GM12878 (cell line): Measurements from ENCODE around the gene WFIKKN1. TPM values are rescaled to one million over a fixed set of nuclear protein-coding genes. Genes with fewer than 3 reads are reported as not detected.
A peak's percentile ranks its signal among the peaks of the same experiment; 100 is the strongest.

Experiments used
- BCL3 ChIP-seq: IDR thresholded peaks from 2 replicates; pipeline ENCODE4 v1.6.1; 2011; ENCODE audit warnings: borderline replicate concordance, low read depth, mild to moderate bottlenecking, moderate library complexity, low read length; ENCODE audit not compliant: insufficient read depth, poor library complexity, severe bottlenecking
- CHD2 ChIP-seq: IDR thresholded peaks from 2 replicates; pipeline ENCODE4 v1.6.1; 2011; ENCODE audit warnings: low read depth, low read length, improper control_type of control experiment, borderline replicate concordance
- E4F1 ChIP-seq: fragments of 450-650 bp; IDR thresholded peaks from 2 replicates; pipeline ENCODE4 v1.6.1; 2018; ENCODE audit warnings: borderline replicate concordance, mild to moderate bottlenecking; ENCODE audit not compliant: partially characterized antibody
- ETV6 ChIP-seq, 2 experiments: fragments of 450-650 bp in 1 of 2; IDR thresholded peaks in 1 of 2; conservative IDR thresholded peaks in 1 of 2; 2 replicates each; pipeline ENCODE4 v1.6.1; 2014; ENCODE audit warnings: antibody characterized with exemption in 1 of 2, borderline replicate concordance in 1 of 2, low read depth in 1 of 2, mild to moderate bottlenecking in 1 of 2, moderate library complexity in 1 of 2
- GABPA ChIP-seq: IDR thresholded peaks from 2 replicates; pipeline ENCODE4 v1.6.1; 2014; ENCODE audit warnings: antibody characterized with exemption, low read depth, mild to moderate bottlenecking, inconsistent platforms
- NFYA ChIP-seq: IDR thresholded peaks from 2 replicates; pipeline ENCODE4 v1.6.1; 2011; ENCODE audit warnings: low read depth, mild to moderate bottlenecking, low read length, improper control_type of control experiment, borderline replicate concordance
- NFYB ChIP-seq: IDR thresholded peaks from 2 replicates; pipeline ENCODE4 v1.6.1; 2011; ENCODE audit warnings: low read depth, mild to moderate bottlenecking, low read length, improper control_type of control experiment, moderate library complexity; ENCODE audit not compliant: insufficient read depth
- POLR2A ChIP-seq: IDR thresholded peaks from 2 replicates; pipeline ENCODE4 v1.6.1; 2011; ENCODE audit warnings: low read depth, mild to moderate bottlenecking, low read length
- RELA ChIP-seq: fragments of 450-650 bp; IDR thresholded peaks from 2 replicates; pipeline ENCODE4 v1.8.0; 2014; ENCODE audit warnings: borderline replicate concordance; ENCODE audit not compliant: partially characterized antibody
- REST ChIP-seq: IDR thresholded peaks from 2 replicates; pipeline ENCODE4 v1.6.1; 2012; ENCODE audit warnings: mild to moderate bottlenecking, low read depth, low read length
- SUPT20H ChIP-seq: IDR thresholded peaks from 2 replicates; pipeline ENCODE4 v1.6.1; 2011; ENCODE audit warnings: low read depth, mild to moderate bottlenecking, low read length, moderate library complexity, borderline replicate concordance; ENCODE audit not compliant: control insufficient read depth
- TCF3 ChIP-seq: IDR thresholded peaks from 2 replicates; pipeline ENCODE4 v1.6.1; 2012; ENCODE audit warnings: low read depth, mild to moderate bottlenecking, low read length, borderline replicate concordance; ENCODE audit not compliant: insufficient read depth
- ZNF207 ChIP-seq: fragments of 450-650 bp; IDR thresholded peaks from 2 replicates; pipeline ENCODE4 v1.6.1; 2014; ENCODE audit warnings: antibody characterized with exemption, mild to moderate bottlenecking, borderline replicate concordance
- ZNF24 ChIP-seq: fragments of 450-650 bp; IDR thresholded peaks from 2 replicates; pipeline ENCODE4 v1.6.1; 2017; ENCODE audit warnings: antibody characterized with exemption, mild to moderate bottlenecking
- ZNF384 ChIP-seq: IDR thresholded peaks from 2 replicates; pipeline ENCODE4 v1.6.1; 2012; ENCODE audit warnings: low read depth, mild to moderate bottlenecking, low read length, improper control_type of control experiment, borderline replicate concordance
- polyA plus RNA-seq, 11 experiments: library from polyadenylated mRNA; depleted of rRNA in 4 of 11; unstranded in 6 of 11; stranded (reverse) in 5 of 11; fragments of >200 nt; fragmentation: Nextera tagmentation in 4 of 11; fragmentation: Illumina TruSeq in 1 of 11; extraction: Ambion mirVana in 4 of 11; extraction: Trizol in 1 of 11; gene quantifications; 1 replicate in 1 of 11; 2 replicates in 10 of 11; pipeline versions ENCODE4 v1.2.1 to v1.2.3, GENCODE V29; 2011 to 2016; ENCODE audit warnings: inconsistent platforms in 2 of 11, missing spikeins in 2 of 11, low read depth in 1 of 11
- total RNA-seq, 4 experiments: library from RNA; depleted of rRNA in 3 of 4; stranded (reverse); fragments of >200 nt in 3 of 4; fragmentation: Illumina TruSeq in 1 of 4; extraction: Trizol in 1 of 4; gene quantifications; 2 replicates each; pipeline versions ENCODE4 v1.2.1 to v1.2.3, GENCODE V29; 2013 to 2021
- TF ChIP-seq, protein P1 (sequence below): fragments of 450-650 bp; formaldehyde crosslinking; IDR thresholded peaks from 2 replicates; pipeline ENCODE4 v1.4.0; 2022; ENCODE audit warnings: mild to moderate bottlenecking, moderate library complexity

WFIKKN1 gene
- total and polyA plus RNA-seq, 10 of the 15 experiments (the other 5 are each of a cell fraction or from before 2014, with no cell fraction given): 0.01 to 0.41 (median 0.05) TPM; not detected in 2

DNA sequence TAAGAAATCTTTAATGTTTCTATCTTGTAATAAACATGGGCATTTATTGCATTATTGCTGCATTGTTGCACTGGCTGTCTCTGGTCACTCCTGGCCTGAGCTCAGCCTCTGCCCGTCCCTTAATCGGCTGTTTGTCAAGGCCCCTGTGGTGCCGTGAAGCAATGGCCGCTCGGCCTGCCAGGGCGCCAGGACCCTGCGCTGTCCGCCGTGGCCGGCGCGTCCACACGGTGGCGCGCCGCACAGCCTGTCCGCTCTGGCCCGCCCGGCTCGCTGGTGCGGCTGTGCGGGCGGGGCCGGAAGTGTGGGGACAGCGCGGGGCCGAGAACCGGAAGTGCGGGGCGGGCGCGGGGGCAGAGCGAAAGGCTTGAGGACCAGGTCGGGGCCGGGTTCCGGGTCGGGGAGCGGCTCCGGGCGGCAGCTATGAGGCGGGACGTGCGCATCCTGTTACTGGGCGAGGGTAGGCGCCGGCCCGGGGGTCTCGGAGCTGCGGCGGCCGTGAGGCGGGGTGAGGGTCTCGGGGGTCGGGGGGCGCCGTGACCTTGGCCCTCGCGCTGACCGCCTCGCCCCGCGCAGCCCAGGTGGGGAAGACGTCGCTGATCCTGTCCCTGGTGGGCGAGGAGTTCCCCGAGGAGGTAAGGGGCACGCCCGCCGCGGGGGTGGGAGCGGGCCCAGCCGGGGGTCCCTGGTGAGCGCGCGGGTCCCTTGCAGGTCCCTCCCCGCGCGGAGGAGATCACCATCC, 37.2 kb downstream of the WFIKKN1 start, which contains the start of gene RHOT2 (continued):
- TF ChIP-seq REST: no peak
- no peak for TF ChIP-seq ETV6 (conservative IDR thresholded peaks at IDR 0.05 in 1 of 2, IDR thresholded peaks at IDR 0.05 in 1 of 2; ENCODE audit: borderline replicate concordance in 1 of 2, low read depth in 1 of 2)
- TF ChIP-seq ZNF384: no peak
- TF ChIP-seq, protein P1, sequence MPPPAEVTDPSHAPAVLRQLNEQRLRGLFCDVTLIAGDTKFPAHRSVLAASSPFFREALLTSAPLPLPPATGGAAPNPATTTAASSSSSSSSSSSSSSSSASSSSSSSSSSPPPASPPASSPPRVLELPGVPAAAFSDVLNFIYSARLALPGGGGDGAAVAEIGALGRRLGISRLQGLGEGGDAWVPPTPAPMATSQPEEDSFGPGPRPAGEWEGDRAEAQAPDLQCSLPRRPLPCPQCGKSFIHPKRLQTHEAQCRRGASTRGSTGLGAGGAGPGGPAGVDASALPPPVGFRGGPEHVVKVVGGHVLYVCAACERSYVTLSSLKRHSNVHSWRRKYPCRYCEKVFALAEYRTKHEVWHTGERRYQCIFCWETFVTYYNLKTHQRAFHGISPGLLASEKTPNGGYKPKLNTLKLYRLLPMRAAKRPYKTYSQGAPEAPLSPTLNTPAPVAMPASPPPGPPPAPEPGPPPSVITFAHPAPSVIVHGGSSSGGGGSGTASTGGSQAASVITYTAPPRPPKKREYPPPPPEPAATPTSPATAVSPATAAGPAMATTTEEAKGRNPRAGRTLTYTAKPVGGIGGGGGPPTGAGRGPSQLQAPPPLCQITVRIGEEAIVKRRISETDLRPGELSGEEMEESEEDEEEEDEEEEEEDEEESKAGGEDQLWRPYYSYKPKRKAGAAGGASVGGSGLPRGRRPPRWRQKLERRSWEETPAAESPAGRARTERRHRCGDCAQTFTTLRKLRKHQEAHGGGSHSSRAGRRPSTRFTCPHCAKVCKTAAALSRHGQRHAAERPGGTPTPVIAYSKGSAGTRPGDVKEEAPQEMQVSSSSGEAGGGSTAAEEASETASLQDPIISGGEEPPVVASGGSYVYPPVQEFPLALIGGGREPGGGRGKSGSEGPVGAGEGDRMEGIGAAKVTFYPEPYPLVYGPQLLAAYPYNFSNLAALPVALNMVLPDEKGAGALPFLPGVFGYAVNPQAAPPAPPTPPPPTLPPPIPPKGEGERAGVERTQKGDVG (CRISPR knock-in tag): no peak
- no peak for TF ChIP-seq TCF3
- peak; percentile 89 for TF ChIP-seq RELA
- TF ChIP-seq CHD2: peak; percentile 58; the same call in 1 of the 2 replicates
- no peak for TF ChIP-seq SUPT20H
- TF ChIP-seq NFYA: no peak
- TF ChIP-seq BCL3: peak; percentile 77
- TF ChIP-seq GABPA: peak; percentile 89
- TF ChIP-seq ZNF24: peak; percentile 90
- no peak for TF ChIP-seq NFYB
- TF ChIP-seq POLR2A: peak; percentile 95
- TF ChIP-seq E4F1: no peak
- peak; percentile 96 for TF ChIP-seq ZNF207
